Mammary epithelial cell (primary cell): ENCODE results near the gene L2HGDH.

ENCODE experiments used
- EZH2 ChIP-seq: IDR thresholded peaks from 2 replicates; pipeline ENCODE4 v1.6.1; 2012; ENCODE audit warnings: low read length, inconsistent platforms, borderline replicate concordance
- TF ChIP-seq, protein P1 (sequence below), 2 donors: IDR thresholded peaks in 1 of 2; conservative IDR thresholded peaks in 1 of 2; 2 replicates each; pipeline ENCODE4 v1.5.1; 2011 to 2012; ENCODE audit warnings: inconsistent platforms in 2 of 2, low read length in 2 of 2, mild to moderate bottlenecking in 2 of 2, control low read depth in 1 of 2, low read depth in 1 of 2; ENCODE audit not compliant: insufficient read depth in 1 of 2; ENCODE audit errors: extremely low read depth in 1 of 2

DNA sequence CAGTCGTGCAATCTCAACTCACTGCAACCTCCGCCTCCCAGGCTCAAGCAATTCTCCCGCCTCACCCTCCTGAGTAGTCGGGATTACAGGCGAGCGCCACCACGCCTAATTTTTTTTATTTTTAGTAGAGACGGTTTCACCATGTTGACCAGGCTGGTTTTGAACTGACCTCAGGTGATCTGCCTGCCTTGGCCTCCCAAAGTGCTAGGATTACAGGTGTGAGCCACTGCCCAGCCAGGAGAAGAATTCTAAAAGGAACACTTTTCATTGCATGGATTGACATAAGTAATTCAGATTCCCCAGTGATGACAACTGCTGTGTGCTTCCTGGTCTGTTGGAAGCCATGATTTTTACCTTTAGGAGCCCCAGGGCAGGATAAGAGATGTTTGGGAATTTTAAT lies 22.2 kb upstream of the L2HGDH start:
- TF ChIP-seq EZH2, result no peak
- TF ChIP-seq, protein P1, sequence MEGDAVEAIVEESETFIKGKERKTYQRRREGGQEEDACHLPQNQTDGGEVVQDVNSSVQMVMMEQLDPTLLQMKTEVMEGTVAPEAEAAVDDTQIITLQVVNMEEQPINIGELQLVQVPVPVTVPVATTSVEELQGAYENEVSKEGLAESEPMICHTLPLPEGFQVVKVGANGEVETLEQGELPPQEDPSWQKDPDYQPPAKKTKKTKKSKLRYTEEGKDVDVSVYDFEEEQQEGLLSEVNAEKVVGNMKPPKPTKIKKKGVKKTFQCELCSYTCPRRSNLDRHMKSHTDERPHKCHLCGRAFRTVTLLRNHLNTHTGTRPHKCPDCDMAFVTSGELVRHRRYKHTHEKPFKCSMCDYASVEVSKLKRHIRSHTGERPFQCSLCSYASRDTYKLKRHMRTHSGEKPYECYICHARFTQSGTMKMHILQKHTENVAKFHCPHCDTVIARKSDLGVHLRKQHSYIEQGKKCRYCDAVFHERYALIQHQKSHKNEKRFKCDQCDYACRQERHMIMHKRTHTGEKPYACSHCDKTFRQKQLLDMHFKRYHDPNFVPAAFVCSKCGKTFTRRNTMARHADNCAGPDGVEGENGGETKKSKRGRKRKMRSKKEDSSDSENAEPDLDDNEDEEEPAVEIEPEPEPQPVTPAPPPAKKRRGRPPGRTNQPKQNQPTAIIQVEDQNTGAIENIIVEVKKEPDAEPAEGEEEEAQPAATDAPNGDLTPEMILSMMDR (conservative IDR thresholded peaks at IDR 0.05 in 1 of 2, IDR thresholded peaks at IDR 0.05 in 1 of 2; ENCODE audit: extremely low read depth in 1 of 2, insufficient read depth in 1 of 2, low read depth in 1 of 2, low read length in 2 of 2), result no peak
